NCI-H2196 (cell line): ENCODE data around the gene USP31.

Experiments
- DNase-seq: peaks from one replicate; lab custom pipeline; 2025; ENCODE audit not compliant: unreplicated experiment; lab: John Stamatoyannopoulos, UW

Gene USP31

DNA sequence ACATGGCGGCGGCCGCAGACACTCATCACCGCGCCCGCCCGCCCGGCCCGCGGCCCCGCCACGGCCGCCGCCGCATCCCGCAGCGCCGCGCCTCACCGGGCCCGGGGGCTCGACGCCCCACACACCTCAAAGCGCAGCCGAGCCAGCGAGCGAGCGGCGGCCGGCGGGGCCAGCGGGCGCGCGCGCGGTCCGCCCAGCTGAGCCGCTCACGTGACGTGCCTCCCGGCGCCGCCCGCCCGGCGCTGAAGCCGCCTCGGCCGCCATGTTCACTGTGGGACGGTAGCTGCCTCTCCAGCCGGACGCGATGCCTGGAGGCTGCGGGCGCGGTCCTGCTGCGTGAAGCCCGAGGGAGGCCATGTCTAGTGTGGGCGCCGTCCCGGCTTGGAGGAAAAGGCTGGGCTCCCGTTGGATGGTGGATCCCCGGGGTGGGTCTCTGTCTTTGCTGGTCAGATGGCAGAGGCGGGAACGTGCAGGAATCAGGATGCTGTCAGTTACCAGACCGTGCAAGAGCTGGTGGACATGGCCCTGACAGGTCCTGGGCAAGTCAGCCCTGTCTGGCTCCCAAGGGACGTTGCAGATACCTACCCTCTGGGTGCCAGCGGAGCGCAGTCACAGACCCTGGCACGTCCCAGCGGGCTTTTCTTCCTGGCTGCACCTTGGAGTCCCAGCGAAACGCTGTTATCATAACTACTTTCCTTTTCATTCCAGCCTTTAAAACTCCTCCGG lies at the start of gene USP31:
TSS of gene USP31 (minus strand) at position 186 of the 726 bp plus-strand sequence. CDS start at position 4, 182 bp downstream.
- DNase-seq = peak; percentile 97

- DNase-seq = no peak
Observed at GRCh38 chr16:23196539-23196938, 47.3 kb upstream of the USP31 start.

GRCh38 chr16:23195366-23195978 lies 46.2 kb upstream of the USP31 start:
- DNase-seq = no peak

DNA sequence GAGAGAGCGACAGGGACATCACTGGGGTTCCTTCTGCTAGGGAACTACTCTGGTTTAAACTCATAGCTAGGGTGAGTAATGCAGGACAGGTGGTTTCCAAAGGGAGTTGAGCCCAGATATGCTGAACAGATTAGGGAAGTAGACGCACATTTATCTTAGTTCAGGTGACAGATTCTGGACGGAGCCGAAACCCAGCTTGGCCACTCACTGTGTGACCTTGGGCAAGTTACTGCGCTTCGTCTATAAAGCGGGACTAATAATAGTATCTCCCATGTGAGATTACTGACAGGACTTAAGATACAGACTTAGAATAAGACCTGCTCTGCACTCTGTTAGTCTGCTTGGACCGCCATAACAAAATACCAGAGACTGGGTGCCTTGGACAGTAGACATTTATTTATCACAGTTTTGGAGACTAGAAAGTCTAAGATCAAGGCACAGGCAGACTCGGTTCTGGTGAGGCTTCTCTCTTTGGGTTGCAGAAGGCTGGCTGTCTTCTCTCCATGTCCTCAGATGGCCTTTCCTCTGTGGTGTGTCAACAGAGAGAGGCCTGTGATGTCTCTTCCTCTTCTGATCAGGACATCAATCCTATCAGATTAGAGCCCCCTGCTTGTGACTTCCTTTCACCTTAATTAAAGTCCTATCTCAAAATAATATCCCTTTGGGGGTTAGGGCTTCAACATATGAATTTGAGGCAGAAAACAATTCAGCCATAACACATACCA lies 45.4 kb upstream of the USP31 start:
- no peak for DNase-seq

DNA sequence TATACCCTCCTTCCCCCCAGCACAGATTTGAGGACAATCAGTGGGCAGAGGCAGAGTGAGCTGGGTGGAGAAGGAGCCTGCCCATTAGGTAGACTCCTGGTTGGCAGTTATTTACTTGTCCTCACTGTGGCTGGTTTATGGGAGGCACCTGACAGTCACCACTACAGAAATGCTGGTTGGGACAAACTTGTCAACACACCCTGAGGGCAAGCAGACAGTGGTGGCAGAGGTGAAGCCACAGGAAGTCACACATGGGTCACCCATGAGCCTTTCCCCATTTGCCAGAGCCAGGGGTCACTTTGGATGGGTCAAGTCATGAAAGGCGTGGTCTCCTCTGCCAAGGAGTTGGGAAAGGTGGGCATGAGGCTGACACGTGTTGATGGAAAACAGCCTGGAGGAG lies 39.7 kb upstream of the USP31 start:
- no peak for DNase-seq

- no peak for DNase-seq
Observed at GRCh38 chr16:23187341-23187740, 38.1 kb upstream of the USP31 start.

DNA sequence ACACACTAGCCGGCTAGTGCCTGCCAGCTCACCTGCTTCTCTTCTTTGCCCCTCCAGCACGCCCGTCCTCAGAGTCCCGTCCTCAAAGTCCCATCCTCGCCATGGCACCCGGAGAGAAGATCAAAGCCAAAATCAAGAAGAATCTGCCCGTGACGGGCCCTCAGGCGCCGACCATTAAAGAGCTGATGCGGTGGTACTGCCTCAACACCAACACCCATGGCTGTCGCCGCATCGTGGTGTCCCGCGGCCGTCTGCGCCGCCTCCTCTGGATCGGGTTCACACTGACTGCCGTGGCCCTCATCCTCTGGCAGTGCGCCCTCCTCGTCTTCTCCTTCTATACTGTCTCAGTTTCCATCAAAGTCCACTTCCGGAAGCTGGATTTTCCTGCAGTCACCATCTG lies 36.9 kb upstream of the USP31 start:
- DNase-seq = no peak

DNA sequence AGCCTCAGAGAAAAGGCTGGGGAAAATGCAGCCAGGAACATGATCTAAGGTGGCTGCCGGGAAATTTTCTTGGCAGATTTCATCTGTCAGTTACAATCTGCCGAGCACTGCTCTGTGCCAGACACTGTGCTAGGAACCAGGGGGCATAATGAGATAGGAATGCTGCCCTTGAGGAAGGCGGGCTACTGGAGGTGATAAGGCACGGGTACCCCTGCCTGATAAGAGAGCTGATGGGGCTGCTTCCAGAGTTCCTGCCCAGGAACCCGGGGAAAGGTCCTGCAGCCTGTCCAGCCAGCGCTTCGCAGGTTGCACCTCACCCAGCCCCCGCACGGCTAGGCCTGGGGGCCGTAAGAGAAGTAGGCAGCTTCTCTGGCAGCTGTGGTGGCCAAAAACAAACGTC lies 36.4 kb upstream of the USP31 start:
- DNase-seq = no peak

DNA sequence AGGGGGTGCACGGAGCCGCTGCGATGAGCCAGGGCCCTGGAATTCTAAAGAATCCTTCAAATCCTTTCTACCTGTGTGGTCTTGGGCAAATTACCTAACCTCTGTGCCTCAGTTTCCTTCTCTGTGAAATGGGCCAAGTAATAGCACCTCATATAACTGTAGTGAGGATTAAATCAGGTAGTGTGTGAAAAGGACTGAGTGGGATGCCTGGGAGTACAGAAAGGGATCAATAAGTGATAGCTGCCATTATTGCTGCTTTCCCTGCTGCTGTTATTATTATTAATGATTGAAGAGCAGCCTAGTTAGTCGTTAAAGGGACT lies 34.3 kb upstream of the USP31 start:
- DNase-seq = no peak

- no peak for DNase-seq
Observed at GRCh38 chr16:23182679-23183542, 33.7 kb upstream of the USP31 start, which contains the start of gene SCNN1G. Gene SCNN1G, plus strand, starts transcription at chr16:23182745. Its CDS starts 3,527 bp downstream, at chr16:23186272.

- DNase-seq = peak; percentile 90
Observed at GRCh38 chr16:23182206-23182678, 33.0 kb upstream of the USP31 start.

GRCh38 chr16:23181506-23181905 lies 32.3 kb upstream of the USP31 start:
- no peak for DNase-seq

DNA sequence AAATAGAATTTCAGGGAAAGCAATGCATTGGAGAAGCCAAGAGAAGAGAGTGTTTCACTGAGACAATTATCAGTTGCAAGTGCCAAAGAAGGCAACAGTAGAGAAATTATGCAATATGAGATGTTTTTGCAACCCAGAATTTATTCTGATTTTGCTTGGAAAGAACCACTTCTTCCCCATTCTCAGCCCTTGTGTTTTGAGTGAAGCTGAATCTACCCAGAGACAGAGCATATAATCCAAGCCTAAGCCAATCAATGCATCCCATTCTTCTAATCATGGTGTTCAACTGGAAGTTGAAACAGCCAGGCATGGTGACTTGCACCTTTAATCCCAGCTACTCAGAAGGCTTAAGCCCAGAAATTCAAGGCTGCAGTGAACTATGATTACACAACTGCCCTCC lies 26.4 kb upstream of the USP31 start:
- DNase-seq = no peak

- DNase-seq = no peak
Observed at GRCh38 chr16:23174622-23175021, 25.4 kb upstream of the USP31 start.

DNA sequence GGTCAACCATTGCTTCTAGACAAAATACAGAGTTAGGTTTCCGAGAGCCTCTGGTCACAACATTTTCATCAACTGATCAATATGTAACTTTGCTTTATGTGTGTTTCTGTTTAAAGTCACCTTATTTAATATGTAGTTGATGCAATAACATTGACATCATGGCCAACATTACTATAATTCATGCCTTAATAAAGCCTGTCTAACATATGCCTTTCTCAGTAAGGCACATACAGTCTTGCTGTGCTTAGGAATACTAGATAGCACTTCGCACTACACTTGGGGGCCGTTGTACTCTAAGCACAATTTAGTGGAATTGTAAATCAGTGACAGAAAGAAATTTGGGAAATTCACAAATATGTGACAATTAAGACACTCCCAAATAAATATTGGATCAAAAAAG lies 23.7 kb upstream of the USP31 start:
- DNase-seq = no peak

GRCh38 chr16:23172583-23172982 lies 23.3 kb upstream of the USP31 start:
- DNase-seq = no peak

- DNase-seq = no peak
Observed at GRCh38 chr16:23164736-23165135, 15.5 kb upstream of the USP31 start.

GRCh38 chr16:23163921-23164320 lies 14.7 kb upstream of the USP31 start:
- no peak for DNase-seq

- DNase-seq = no peak
Observed at GRCh38 chr16:23160574-23160973, 11.3 kb upstream of the USP31 start.

DNA sequence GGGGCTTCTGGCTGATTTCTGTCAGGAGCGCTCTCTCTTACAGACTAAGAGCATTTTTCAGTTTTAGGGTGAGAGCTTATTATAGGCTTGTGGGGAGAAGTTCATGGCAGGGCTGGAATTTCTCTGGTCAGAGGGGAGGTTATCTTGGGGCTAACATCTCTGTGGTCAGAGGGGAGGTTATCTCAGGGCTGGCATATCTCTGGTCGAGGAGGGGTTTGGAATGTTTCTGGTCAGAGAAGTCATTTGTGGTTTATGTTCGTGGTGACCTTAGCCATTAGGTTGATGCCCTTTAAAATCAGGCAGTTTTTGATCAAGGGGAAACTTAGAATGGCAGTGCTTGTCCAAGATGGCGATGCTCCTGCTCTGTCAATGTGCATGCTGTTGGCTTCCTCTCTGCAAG lies 10.8 kb upstream of the USP31 start:
- DNase-seq = no peak

DNA sequence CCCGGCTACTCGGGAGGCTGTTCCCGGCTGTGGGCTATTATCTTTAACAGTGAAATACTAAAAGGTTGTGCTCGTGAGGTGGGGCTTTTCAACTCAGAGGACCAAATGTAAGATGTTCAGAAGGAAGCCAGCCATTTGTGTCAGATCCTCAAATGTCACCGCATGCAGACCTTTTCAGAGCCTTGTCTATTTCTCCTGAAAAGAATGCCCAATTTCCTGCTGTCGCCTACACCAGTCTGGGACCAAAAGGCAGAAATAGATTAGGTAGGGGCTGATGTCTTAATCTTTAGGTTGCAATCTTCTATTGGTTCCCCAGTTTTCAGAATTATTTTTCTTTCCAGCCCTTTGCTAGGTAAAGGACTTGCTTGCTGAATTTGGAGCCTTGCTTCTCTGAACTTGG lies 8.9 kb upstream of the USP31 start:
- DNase-seq = no peak
